ENCODE measurements around the gene DSTN. TPM values are rescaled to one million over a fixed set of nuclear protein-coding genes. Genes with fewer than 3 reads are reported as not detected.
"Not testable (repeated sequence)": the region's sequence is repeated elsewhere in the genome, so short reads cannot be mapped to it uniquely, and the experiment has no call there.

DSTN gene
- total and polyA plus RNA-seq, 2 of the 4 experiments (the other 2 are of a cell fraction), result 221 to 269 TPM

- H2BK20ac ChIP-seq (ENCODE audit: low read depth, low read length); H4K8ac ChIP-seq (ENCODE audit: low read depth in 2 of 2, low read length in 2 of 2); CTCF ChIA-PET; H2AFZ ChIP-seq (replicated peaks; ENCODE audit: low read length, poor library complexity); DNase-seq; H2AK9ac ChIP-seq (replicated peaks; ENCODE audit: low read depth, low read length, poor library complexity); intact Hi-C loops (cut with micrococcal nuclease); ATAC-seq (ENCODE audit: low read depth); H3K18ac ChIP-seq (ENCODE audit: low read depth, low read length); H3K9ac ChIP-seq (ENCODE audit: low read depth, low read length); H2BK15ac ChIP-seq (ENCODE audit: low read depth, low read length); in situ Hi-C loops (cut with MboI; ENCODE audit: low sequenced_read_pairs); H3K23ac ChIP-seq (ENCODE audit: low read depth, low read length); H4K91ac ChIP-seq (ENCODE audit: insufficient read depth, low read depth, low read length); H3K27me3 ChIP-seq (ENCODE audit: control insufficient read depth, insufficient read depth, low read length); H3K9me3 ChIP-seq (ENCODE audit: control insufficient read depth, insufficient read depth, low read length); H3K4me2 ChIP-seq (ENCODE audit: low read depth, low read length); H2AK5ac ChIP-seq (ENCODE audit: low read depth, low read length); H3K27ac ChIP-seq (ENCODE audit: insufficient read depth, low read length); POLR2A ChIA-PET (ENCODE audit: unreplicated experiment); BruUV-seq (replicated peaks); dilution Hi-C loops (cut with HindIII; ENCODE audit: low sequenced_read_pairs, unreplicated experiment); H2BK5ac ChIP-seq (ENCODE audit: low read depth, low read length, poor library complexity, severe bottlenecking); H4K5ac ChIP-seq (ENCODE audit: low read depth, low read length); H3K4ac ChIP-seq (ENCODE audit: low read depth, low read length); H3K56ac ChIP-seq (ENCODE audit: extremely low read depth, insufficient read depth, low read length); H3K4me3 ChIP-seq (ENCODE audit: insufficient read depth, low read depth, low read length); H2BK120ac ChIP-seq (ENCODE audit: low read depth, low read length); H3K14ac ChIP-seq (replicated peaks; ENCODE audit: low read depth, low read length): not testable (repeated sequence)
- peaks cover 28% of the 10 kb centered on the region for H3K9me1 ChIP-seq (ENCODE audit: insufficient read depth, low read length)
- WGBS, 2 experiments (ENCODE audit: extremely low coverage in 2 of 2, insufficient read length in 1 of 2), result no CpG with 5 or more reads among the region's 7 CpGs
- peaks cover 34% of the 10 kb centered on the region for H3K4me1 ChIP-seq (ENCODE audit: control insufficient read depth, insufficient read depth, low read length)
- H3K36me3 ChIP-seq (ENCODE audit: control insufficient read depth, insufficient read depth, low read length), result peaks cover 42% of the 10 kb centered on the region
- peaks cover 25 to 88% of the 10 kb centered on the region in 2 experiments for H3K79me1 ChIP-seq (ENCODE audit: low read depth in 1 of 2, low read length in 2 of 2)
- H4K20me1 ChIP-seq (ENCODE audit: insufficient read depth, low read length), result peaks cover 94% of the 10 kb centered on the region
Observed at GRCh38 chr20:17659344-17659743, 89.5 kb downstream of the DSTN start.

Other genes with a start within 250 kb of the DSTN start
- gene BFSP1, start 38.7 kb upstream of the DSTN start, total RNA-seq (2012; rRNA removed), result 1.9 and 2.0 TPM in 2 replicates
- 0.85 and 1.1 TPM in 2 replicates for gene BFSP1, start 38.7 kb upstream of the DSTN start, polyA plus RNA-seq (2012; rRNA removed)
- 90.2 and 99.7 TPM in 2 replicates for gene RRBP1, start 112.2 kb downstream of the DSTN start, total RNA-seq (2012; rRNA removed)
- 135 and 136 TPM in 2 replicates for gene RRBP1, start 112.2 kb downstream of the DSTN start, polyA plus RNA-seq (2012; rRNA removed)
- not detected in 2 replicates for gene BANF2, start 129.9 kb downstream of the DSTN start, total RNA-seq (2012; rRNA removed)
- not detected in 2 replicates for gene BANF2, start 129.9 kb downstream of the DSTN start, polyA plus RNA-seq (2012; rRNA removed)